Mononuclear cell (primary cell): ENCODE results near the gene PIKFYVE. TPM values are rescaled to one million over a fixed set of nuclear protein-coding genes. Genes with fewer than 3 reads are reported as not detected.
"Not testable (repeated sequence)": the region's sequence is repeated elsewhere in the genome, so short reads cannot be mapped to it uniquely, and the experiment has no call there.

Experiments
- H3K27me3 ChIP-seq: 2 replicates; pipeline ENCODE4 v1.6.0; 2011; ENCODE audit warnings: low read length, control low read depth; ENCODE audit not compliant: insufficient read depth
- H3K4me1 ChIP-seq: 2 replicates; pipeline ENCODE4 v1.5.1; 2011; ENCODE audit warnings: mild to moderate bottlenecking, low read length, control low read depth; ENCODE audit not compliant: insufficient read depth
- H3K4me3 ChIP-seq: 2 replicates; pipeline ENCODE4 v1.5.1; 2011; ENCODE audit warnings: mild to moderate bottlenecking, low read length, moderate library complexity
- H3K9me3 ChIP-seq: 2 replicates; pipeline ENCODE4 v1.5.1; 2011; ENCODE audit warnings: low read depth, mild to moderate bottlenecking, control low read depth, low read length
- total RNA-seq: library from RNA; depleted of rRNA; stranded (reverse); fragments of >200 nt; gene quantifications from one replicate; pipeline ENCODE4 v1.2.3, GENCODE V29; 2012

The PIKFYVE gene
- total RNA-seq, 1 donor: 59.6 TPM

DNA sequence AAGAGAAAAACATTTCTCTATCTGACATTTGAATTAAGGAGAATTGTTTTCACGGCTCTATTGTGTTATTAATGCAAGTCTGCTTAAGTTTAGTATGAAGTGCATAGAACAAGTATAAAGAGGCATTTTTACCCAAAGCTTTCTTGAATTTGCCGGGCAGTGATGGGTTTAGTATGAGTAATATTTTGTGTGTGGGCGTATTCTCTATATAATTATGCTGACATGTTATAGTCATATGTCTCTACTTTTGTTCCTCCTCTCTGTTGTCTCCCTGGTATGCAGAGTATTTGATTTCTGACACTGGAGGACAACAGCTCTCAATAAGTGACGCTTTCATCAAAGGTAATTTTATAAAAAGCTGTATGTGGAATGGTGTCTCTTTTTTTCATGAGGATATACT, 45.9 kb downstream of the PIKFYVE start:
- Histone ChIP-seq H3K27me3 (no peaks in the 10 kb centered on the region), H3K4me1 (no peaks in the 10 kb centered on the region), H3K9me3 (no peaks in the 10 kb centered on the region), H3K4me3 (no peak overlapping the region)

DNA sequence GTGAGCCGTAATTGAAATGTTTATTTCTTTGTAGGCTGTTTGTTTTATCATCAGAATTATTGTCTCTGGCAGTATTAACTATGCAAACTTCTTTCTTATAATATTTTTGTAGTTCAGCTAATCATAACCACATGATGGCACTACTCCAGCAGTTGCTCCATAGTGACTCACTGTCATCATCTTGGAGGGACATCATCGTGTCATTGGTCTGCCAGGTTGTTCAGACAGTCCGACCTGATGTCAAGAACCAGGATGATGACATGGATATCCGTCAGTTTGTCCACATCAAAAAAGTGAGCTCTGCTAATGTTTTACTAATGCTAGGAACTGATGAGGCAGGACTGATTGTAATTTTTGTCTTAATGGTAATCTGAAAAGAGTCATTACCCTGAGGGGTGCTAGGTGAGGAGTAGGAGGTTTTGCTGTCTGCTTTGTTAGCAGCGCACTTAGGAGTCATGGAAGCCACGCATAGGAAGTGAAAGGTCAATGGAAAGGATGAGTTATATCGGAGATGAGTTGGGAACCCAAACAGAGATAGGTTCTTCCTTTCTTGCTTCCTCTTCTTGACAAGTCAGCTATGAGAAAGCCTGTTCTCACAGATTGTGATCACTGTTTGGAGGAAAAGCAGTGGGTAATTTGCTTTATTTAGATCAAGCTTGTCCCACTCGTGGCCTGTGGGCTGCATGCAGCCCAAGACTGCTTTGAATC, 49.2 kb downstream of the PIKFYVE start:
- Histone ChIP-seq H3K4me1 (peaks cover 6% of the 10 kb centered on the region), H3K27me3 (no peaks in the 10 kb centered on the region), H3K9me3 (no peaks in the 10 kb centered on the region), H3K4me3 (no peak overlapping the region)

DNA sequence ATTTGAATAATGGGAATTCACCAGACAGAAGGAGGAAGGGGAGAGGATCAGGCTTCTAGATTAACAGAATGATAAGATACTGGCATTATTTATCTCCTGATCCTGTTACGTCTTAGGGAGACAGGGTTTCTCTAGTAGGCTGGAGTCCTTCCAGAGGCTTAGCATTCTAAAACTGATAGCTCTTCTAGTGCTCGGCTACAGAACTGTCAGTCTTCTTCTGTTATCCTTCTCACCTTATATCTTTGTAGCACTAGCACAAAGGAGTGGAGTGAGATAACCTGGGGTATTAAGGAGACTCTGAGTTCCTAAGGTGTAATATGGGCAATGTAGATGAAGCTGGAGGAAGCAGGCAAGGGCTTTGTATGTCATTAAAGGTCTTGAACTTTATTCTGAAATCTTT, 52.1 kb downstream of the PIKFYVE start:
- H3K4me1 ChIP-seq: peaks cover 6% of the 10 kb centered on the region
- H3K27me3 ChIP-seq: no peaks in the 10 kb centered on the region
- H3K9me3 ChIP-seq: no peaks in the 10 kb centered on the region

DNA sequence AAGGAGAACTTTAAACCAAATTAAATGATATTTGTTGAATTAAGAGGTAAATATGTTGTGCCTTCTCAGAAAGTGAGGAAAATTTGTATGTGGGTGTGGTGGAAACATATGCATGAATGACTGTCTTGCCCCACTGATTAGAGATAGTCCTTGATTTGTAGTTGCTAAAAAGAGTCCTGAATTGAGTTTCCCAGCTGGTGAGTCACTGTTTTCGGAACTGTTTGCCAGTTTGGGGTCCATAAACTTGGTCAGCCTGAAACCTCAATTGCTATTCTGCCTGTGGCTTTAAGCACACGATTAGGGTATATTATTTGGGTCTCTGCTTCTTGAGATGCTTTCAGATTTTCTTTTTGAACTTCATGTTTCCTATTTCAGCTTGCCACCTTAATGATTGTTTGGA, 53.3 kb downstream of the PIKFYVE start:
- Histone ChIP-seq H3K9me3 (no peaks in the 10 kb centered on the region), H3K27me3 (no peaks in the 10 kb centered on the region), H3K4me1 (peaks cover 6% of the 10 kb centered on the region), H3K4me3 (no peak overlapping the region)

More for the DNA sequence above, 52.1 kb downstream of the PIKFYVE start:
- no peak overlapping the region for H3K4me3 ChIP-seq

DNA sequence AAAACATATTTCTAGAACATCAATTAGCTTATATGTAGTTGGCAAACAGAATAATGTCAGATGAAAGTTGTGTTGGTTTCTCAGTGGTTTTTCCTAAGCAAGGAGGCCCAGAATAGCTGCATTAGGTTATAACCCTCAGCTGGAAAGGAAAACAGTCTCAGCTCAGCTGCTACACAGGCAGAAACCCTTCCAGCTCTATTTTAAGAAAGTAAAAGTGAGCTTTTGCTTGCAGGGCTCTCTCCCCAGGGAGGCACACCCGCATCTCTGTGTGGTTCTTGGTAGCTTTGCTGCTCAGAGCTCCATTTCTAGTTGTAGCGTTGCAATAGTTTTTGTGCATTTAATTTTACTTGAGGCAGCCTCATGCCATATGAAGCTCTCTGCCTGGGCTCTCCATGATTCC, 54.6 kb downstream of the PIKFYVE start:
- H3K4me3 ChIP-seq: no peak overlapping the region
- peaks cover 6% of the 10 kb centered on the region for H3K4me1 ChIP-seq
- no peaks in the 10 kb centered on the region for H3K27me3 ChIP-seq
- H3K9me3 ChIP-seq: no peaks in the 10 kb centered on the region

DNA sequence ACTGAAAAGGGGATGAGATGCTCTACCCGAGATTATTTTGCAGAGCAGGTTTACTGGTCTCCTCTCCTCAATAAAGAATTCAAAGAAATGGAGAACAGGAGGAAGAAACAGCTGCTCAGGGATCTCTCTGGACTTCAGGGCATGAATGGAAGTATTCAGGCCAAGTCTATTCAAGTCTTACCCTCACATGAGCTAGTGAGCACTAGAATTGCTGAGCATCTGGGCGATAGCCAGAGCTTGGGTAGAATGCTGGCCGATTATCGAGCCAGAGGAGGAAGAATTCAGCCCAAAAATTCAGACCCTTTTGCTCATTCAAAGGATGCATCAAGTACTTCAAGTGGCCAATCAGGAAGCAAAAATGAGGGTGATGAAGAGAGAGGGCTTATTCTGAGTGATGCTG, 60.0 kb downstream of the PIKFYVE start:
- Histone ChIP-seq H3K27me3 (no peaks in the 10 kb centered on the region), H3K9me3 (no peaks in the 10 kb centered on the region), H3K4me3 (no peak overlapping the region), H3K4me1 (no peaks in the 10 kb centered on the region)

DNA sequence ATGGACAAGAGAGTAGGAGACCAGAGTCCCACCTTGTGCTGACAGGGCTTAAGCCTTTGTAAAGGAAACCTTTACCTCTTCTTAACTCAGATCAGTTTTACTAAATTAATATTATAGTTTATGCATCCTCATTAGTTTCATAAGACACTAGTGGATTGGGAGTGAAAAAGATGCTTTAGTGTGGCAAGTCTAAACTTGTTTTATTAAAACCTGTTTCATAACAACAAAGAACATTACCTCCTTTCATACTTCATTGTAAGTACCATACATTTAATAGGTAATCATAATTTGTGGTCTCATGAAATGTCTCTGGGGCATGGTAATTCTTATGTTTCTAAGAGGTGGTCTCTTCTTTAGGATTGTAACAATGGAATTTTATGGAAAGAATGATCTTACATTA, 63.4 kb downstream of the PIKFYVE start:
- no peak overlapping the region for H3K4me3 ChIP-seq
- H3K9me3 ChIP-seq: no peaks in the 10 kb centered on the region
- H3K27me3 ChIP-seq: no peaks in the 10 kb centered on the region
- no peaks in the 10 kb centered on the region for H3K4me1 ChIP-seq

DNA sequence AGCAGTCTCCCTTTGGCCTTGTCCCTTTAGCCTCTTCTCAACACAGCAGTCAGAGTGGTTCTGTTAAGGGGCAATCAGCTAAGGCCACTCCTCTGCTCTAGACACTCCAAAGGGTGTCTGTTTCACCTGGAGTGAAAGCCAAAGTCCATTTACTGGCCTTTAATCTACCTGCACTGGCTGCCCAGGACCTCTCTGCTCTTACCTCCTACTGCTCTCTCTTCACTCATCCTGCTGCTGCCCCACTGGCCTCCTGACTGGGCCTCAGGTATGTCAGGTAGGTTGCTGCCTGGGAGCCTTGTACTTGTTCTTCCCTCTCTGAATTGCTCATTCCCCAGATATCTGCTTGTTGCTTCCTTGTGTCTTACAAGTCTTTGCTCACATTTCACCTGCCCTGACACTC, 68.2 kb downstream of the PIKFYVE start:
- Histone ChIP-seq H3K4me1 (no peaks in the 10 kb centered on the region), H3K4me3 (no peak overlapping the region), H3K27me3 (no peaks in the 10 kb centered on the region), H3K9me3 (no peaks in the 10 kb centered on the region)

DNA sequence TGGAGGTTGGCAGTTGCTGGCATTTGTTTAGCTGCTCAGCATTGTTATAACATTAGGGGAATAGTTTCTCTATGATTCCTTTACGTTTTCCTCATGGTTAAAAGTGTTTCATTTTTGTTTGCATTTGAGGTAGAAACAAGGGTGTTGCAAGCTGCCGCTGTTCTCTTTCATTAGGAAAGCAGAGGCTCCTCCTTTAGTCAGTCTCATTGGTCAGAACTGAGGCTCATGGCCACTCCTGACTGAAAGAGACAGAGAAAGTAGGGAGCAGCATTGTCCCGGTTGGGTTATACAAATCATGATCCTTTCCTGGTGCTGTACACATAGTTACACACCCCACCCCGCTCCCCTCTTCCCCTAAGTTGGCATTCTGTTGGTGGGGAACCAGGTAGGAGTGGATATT, 80.7 kb downstream of the PIKFYVE start:
- H3K9me3 ChIP-seq: no peaks in the 10 kb centered on the region
- no peaks in the 10 kb centered on the region for H3K4me1 ChIP-seq
- H3K4me3 ChIP-seq: no peak overlapping the region
- H3K27me3 ChIP-seq: no peaks in the 10 kb centered on the region

DNA sequence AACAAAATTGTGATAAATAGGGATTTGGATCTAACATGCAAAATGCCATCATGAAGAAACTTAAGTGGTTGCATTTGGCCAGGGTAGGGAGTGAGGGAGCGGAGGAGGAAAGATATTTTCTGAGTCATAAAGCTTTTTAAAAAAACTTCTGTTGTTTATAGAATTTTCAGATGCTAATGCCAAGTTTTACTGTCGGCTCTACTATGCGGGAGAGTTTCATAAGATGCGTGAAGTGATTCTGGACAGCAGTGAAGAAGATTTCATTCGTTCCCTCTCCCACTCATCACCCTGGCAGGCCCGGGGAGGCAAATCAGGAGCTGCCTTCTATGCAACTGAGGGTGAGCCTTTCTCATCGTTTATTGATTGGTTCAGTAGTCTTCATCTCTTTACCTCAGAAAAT, 84.6 kb downstream of the PIKFYVE start:
- Histone ChIP-seq H3K27me3 (no peaks in the 10 kb centered on the region), H3K9me3 (no peaks in the 10 kb centered on the region), H3K4me3 (no peak overlapping the region), H3K4me1 (no peaks in the 10 kb centered on the region)

DNA sequence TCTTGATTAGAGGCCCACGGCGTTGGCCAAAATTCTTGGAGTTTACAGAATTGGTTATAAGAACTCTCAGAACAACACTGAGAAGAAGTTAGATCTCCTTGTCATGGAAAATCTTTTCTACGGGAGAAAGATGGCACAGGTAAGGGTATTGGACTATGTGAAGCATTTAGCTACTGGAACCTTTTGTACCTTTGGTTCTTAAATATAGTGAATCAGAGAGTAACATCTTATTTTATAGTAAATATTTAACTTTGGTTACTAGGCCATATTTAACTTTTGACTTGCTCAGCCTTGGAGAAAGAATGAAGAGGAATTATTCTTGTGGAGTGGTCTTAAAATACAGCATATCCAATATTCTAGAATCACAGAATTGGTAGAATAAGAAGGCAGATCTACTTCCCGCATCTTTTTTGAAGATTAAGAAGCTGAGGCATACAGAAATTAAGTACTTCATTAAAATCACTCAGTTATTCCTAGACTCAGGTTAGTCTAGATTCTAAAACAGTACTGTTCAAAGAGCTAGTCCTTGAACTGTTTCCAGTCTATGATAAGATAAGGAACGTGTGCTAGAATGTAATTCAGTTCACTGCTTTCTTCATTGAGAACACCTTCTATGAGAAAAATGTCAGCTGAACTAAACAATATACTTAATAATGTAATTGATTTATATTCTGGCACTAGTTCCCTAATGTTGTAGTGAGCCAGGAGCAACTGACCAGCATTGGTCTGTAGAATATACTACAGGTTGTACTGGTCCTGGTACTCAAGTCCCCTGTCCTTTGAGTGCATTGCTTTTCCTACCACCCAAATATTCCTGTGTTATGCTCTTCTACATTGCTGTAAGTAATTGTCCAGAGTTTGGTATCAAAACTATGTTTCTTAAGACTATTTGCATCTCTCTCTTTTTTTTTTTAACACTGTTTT, 86.9 kb downstream of the PIKFYVE start:
- no peak overlapping the region for H3K4me3 ChIP-seq
- no peaks in the 10 kb centered on the region for H3K9me3 ChIP-seq
- H3K4me1 ChIP-seq: no peaks in the 10 kb centered on the region
- H3K27me3 ChIP-seq: no peaks in the 10 kb centered on the region

DNA sequence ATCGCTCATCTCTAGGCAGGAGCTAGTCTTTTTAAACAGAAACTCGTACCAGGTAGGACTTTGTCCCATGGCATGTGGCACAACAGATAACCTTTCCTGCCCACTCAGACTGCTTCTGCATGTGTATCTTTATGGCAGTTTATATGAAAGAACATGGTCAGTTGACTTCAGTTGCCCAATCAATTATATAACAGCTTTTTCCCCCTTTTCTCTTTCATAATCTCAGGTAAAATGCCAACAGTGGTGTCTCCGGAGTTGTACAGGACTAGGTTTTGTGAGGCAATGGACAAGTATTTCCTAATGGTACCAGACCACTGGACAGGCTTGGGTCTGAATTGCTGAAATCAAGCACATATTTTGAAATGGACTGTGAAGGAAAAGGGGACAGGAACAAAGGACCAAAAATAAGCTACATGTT, 88.9 kb downstream of the PIKFYVE start:
- no peaks in the 10 kb centered on the region for H3K27me3 ChIP-seq
- no peaks in the 10 kb centered on the region for H3K9me3 ChIP-seq
- no peaks in the 10 kb centered on the region for H3K4me1 ChIP-seq
- H3K4me3 ChIP-seq: no peak overlapping the region

DNA sequence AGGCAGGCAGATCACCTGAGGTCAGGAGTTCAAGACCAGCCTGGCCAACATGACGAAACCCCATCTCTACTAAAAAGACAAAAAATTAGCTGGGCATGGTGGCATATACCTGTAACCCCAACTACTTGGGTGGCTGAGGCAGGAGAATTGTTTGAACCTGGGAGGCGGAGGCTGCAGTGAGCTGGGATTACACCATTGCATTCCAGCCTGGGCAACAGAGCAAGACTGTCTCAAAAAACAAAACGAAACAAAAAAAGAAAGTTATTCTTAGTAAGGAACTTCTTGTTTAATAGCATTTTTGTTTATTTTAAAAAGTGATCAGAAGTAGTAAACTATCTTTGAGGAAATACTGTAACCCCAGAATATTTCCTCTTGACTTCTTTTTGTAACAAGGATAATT, 90.4 kb downstream of the PIKFYVE start:
- not testable (repeated sequence) for H3K9me3 ChIP-seq, H3K27me3 ChIP-seq, H3K4me1 ChIP-seq, H3K4me3 ChIP-seq

DNA sequence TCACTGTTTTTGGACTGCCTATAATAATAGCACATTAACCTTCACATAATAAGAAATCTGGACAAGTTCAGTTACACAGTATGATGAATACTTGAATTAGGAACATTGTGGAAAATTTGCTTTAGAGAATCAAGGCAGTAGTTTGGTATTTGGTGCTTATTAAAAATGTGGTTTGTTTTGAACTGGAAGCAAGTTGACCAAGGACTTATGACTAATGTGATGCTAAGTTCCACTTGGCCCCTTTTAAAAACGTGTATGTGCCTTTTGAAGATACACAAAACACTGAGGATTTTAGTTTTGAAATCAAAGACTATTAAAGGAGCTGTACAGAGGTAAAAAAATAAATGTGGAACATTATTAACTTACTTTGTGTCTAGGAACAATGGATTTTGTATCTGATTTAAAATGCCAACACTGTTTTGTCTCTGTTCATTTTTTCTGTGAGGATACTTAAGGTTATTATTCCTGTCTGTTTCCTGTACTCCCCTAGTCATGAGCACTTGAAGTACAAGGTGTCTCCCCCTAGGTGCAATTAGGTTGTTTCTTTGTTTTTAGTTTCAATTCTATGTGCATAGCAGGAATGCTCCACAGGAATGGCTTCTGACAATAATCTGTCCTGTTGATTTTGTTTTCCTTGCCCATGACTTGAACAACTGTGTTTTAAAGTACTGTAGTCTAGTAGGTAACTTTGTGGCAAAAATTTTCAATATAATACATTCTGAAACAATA, 91.0 kb downstream of the PIKFYVE start:
- Histone ChIP-seq H3K4me1 (no peaks in the 10 kb centered on the region), H3K4me3 (no peak overlapping the region), H3K9me3 (no peaks in the 10 kb centered on the region), H3K27me3 (no peaks in the 10 kb centered on the region)
